ENCODE results near the gene SCAMP3.

The SCAMP3 gene

GRCh38 chr1:155285631-155286044 is 23.5 kb upstream of the SCAMP3 start:
- DNase-seq (ENCODE audit: low read depth in 1 of 2, low spot score in 1 of 2) = no peak

DNA sequence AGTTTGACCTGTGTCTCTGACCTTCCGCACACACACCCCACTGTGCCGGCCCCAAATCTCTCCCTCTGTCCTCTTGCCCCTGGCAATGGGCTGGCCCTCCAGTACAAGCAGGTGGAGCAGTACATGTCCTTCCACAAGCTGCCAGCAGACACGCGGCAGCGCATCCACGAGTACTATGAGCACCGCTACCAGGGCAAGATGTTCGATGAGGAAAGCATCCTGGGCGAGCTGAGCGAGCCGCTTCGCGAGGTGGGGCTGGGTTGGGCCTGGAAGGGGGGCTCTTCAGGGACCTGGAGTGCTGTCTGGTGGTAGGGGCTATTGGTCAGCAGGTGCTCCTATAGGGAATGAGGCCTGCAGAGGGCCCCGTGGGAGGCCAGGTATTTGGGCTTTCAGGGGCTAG is 22.9 kb upstream of the SCAMP3 start:
- no peak for DNase-seq (ENCODE audit: low read depth in 1 of 2, low spot score in 1 of 2)

- DNase-seq (ENCODE audit: low read depth in 1 of 2, low spot score in 1 of 2) = no peak
These were observed 22.3 kb upstream of the SCAMP3 start for GRCh38 chr1:155284476-155284875.

- DNase-seq (ENCODE audit: low read depth in 1 of 2, low spot score in 1 of 2) = no peak
These were observed 20.4 kb upstream of the SCAMP3 start for GRCh38 chr1:155282488-155283091.

GRCh38 chr1:155279268-155279667 is 17.1 kb upstream of the SCAMP3 start:
- no peak for DNase-seq (ENCODE audit: low read depth in 1 of 2, low spot score in 1 of 2)

GRCh38 chr1:155278689-155279160 is 16.6 kb upstream of the SCAMP3 start:
- no peak for DNase-seq (ENCODE audit: low read depth in 1 of 2, low spot score in 1 of 2)

DNA sequence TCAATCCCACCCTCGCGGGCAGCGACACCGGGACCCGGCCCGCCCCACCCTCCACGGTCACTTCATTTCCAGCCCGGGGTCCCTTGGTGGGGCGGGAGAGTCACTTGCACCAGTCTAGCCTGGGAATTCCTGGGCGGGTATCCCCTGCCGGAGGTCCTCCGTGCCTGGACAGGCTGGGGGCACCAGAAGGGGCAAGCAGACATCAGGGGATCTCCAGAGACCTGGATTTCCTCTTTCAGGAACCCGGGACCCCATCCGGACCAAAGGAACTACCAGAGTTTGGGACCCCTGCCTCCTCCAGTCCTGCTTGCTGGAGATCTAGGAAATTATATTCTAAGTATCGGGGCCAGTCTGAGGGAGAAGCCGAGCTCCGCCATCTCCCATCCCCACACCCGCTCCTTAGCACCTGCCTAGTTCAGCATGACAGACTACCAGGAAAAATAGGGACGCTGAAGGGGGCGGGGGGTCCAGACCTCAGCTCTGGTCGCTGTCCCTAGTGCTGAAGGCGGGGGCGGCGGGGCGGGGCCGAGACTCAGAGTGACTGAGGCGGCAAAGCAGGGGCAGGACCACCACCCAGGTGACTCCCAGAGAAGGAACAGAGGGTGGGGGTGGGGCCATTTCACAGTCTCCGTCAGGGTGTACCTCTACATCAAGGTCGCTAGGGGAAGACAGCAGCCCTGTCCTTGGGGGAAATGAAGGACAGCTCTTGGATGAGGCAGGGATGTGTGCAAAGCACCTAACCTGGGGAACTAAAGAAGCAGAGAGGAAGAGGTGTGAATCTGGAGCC is 15.9 kb upstream of the SCAMP3 start:
- peak; percentile 52 to 57 for DNase-seq (ENCODE audit: low read depth in 1 of 2, low spot score in 1 of 2)

GRCh38 chr1:155277070-155277901 is 15.1 kb upstream of the SCAMP3 start, which contains the start of gene HCN3:
Gene HCN3, plus strand, starts transcription at chr1:155277463. Its CDS starts 128 bp downstream, at chr1:155277591.
- peak; percentile 87 to 95 for DNase-seq (ENCODE audit: low read depth in 1 of 2, low spot score in 1 of 2)

GRCh38 chr1:155273343-155274245 is 11.4 kb upstream of the SCAMP3 start, which contains the start of gene CLK2:
Gene CLK2, minus strand, starts transcription at chr1:155273504. Its CDS starts 2,527 bp downstream, at chr1:155270977.
- DNase-seq (ENCODE audit: low read depth in 1 of 2, low spot score in 1 of 2) = peak; percentile 90 to 93

GRCh38 chr1:155272466-155273342 is 10.5 kb upstream of the SCAMP3 start:
- no peak for DNase-seq (ENCODE audit: low read depth in 1 of 2, low spot score in 1 of 2)

- DNase-seq (ENCODE audit: low read depth in 1 of 2, low spot score in 1 of 2) = no peak
These were observed 7.2 kb upstream of the SCAMP3 start for GRCh38 chr1:155269381-155269780.

GRCh38 chr1:155268630-155269029 is 6.5 kb upstream of the SCAMP3 start:
- no peak for DNase-seq (ENCODE audit: low read depth in 1 of 2, low spot score in 1 of 2)

DNA sequence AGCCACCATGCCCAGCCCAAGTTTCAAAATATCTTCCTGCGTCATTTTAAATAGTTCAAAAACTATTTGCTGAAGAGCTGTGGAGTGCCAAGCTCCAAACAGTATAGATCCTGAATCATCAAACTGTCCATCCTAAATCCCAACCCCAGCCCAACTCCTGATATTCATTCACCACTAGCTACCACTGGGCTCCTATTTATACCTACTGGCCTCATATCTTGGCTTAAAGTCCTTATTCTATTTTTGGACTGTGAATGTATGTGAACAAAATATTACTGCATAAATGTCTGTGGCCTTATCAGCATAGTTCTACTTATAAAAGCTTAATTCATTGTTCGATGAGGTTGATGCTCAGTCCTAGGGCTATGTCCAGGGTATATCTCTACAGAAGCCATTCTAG is 5.2 kb upstream of the SCAMP3 start:
- no peak for DNase-seq (ENCODE audit: low read depth in 1 of 2, low spot score in 1 of 2)

DNA sequence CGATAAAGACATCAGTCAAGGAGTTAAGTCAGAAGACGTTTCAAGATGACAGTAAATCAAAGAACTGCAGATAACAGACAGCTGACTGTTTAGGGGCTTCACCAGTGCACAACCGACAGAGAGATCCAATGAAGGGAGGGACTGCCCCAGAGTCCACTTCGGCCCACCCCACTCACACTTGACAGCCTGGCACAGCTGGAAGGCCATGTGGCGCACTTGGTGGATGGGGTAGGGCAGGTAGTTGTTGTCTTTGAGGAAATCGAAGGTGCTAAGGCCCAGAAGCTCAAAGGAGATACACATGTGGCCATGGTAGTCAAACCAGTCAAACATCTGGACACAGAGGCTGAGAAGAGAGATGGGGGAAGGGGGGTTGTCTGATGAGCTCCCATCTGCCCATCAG is 4.4 kb upstream of the SCAMP3 start:
- no peak for DNase-seq (ENCODE audit: low read depth in 1 of 2, low spot score in 1 of 2)

DNA sequence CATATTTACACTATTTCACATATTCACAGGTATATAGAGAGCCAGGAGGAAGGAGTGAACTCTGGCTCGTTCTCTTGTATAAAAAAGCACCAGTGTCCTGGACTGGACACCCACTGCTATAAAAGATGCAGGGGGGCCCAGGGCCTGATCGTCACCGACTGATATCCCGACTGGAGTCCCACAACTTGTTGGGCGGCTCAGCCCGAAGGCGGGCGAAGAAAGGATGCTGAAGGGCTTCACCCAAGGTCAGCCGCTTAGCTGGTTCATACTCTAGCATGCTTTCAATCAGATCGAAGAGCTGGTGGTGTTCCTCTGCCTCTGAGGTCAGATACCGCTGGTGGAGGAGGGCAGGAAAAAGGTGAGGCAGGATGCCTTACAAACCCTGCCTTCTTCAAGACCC is 907 bp upstream of the SCAMP3 start:
- DNase-seq (ENCODE audit: low read depth in 1 of 2, low spot score in 1 of 2) = no peak

GRCh38 chr1:155261493-155261851 is 688 bp downstream of the SCAMP3 start:
- no peak for DNase-seq (ENCODE audit: low read depth in 1 of 2, low spot score in 1 of 2)

DNA sequence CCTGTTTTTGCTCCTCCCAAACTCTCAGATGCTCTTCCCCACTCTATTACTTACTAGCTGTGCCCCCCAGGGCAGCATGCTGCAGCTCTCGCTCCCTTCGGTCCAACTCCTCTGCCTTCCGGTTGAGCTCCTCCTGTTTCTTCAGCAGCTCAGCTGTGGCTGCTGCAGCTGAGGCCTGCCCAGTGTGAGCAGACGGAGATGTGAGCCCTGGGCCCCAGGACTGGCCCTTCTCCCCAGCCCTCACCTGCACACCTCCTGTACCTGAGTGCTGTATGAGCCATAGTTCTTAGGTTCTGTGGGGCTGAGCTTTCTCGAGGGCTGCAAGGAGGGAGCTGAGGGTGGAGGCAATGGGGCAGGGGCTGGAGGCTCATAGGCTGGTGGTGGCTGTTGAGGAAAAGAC is 1.9 kb downstream of the SCAMP3 start:
- DNase-seq (ENCODE audit: low read depth in 1 of 2, low spot score in 1 of 2) = no peak

DNA sequence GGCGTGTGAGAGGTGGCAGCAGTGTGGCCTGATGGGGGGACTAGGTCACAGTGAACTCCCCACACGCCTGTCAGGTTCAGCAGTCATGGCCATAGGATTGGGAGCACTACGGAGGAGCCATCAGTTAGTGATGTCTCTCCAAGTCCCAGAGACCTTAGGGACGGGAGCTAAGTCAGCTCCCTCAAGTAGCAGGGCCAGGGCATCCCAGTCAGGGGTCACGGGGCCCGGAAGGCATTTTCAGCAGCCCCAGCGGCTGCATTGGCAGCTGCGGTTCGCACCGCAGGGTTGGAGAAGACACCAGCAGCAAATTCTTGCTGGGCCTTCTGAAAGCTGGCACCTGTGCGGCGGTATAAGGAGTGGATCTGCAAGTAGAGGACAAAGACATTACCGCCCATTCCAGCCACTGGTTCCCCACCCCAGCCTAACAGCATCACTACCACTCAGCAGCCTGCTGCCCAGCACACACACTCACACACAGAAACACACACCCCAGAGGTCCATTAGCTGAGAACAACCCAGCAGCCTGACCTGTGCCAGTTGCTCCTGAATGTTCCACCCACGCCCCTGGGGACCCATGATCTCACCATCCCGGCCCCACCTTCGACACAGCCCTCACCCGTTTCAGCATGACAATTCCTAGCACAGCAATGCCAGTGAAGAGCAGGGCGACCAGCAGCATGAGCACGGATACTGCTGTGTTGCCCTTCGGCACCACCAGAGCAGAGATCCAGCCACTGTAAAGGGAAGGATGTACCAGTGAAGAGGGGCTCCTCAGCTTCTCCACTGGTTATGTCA is 5.9 kb downstream of the SCAMP3 start:
- DNase-seq (ENCODE audit: low read depth in 1 of 2, low spot score in 1 of 2) = no peak

All from activated CD4-positive, alpha-beta T cell treated with anti-CD3 and anti-CD28 coated beads, Interleukin-2, amount 50 U/mL, for 24 hours (primary cell).